HepG2 (cell line): ENCODE measurements around the gene PTGDS. TPM values are rescaled to one million over a fixed set of nuclear protein-coding genes. Genes with fewer than 3 reads are reported as not detected.

ENCODE experiments used
- ATAC-seq: fragments of 200-7000 bp; cut with Tn5 transposase; 3 replicates; pipeline ENCODE4 v1.9.1; 2020; ENCODE audit warnings: mild to moderate bottlenecking, moderate library complexity
- BruUV-seq: library from RNA; stranded (reverse); fragments of 400-500 nt; replicated peaks from 2 replicates; lab custom pipeline; 2021; lab: Mats Ljungman, UMichigan
- CTCF ChIA-PET: fragments of 300-600 bp; formaldehyde crosslinking; extraction: SDS; loops from one replicate; lab custom pipeline; 2021; ENCODE audit warnings: low total read pairs, inconsistent platforms, low intra/inter-chr PET ratio; lab: Yijun Ruan, JAX
- POLR2A ChIA-PET: fragments of 350-600 bp; sonication (Branson Sonifier 250); formaldehyde crosslinking; loops from one replicate; lab custom pipeline; 2020; ENCODE audit warnings: antibody characterized with exemption, inconsistent platforms; lab: Yijun Ruan, JAX
- DNase-seq: peaks from one replicate; pipeline ENCODE4 v3.0.0-alpha.2; 2015; ENCODE audit warnings: low spot score
- FAIRE-seq: peaks from 3 replicates; lab custom pipeline; 2011; peaks lifted over from hg19 to GRCh38; lab: Jason Lieb, UNC
- H2AFZ ChIP-seq: one replicate; pipeline ENCODE4 v1.6.1; 2011; ENCODE audit warnings: low read length, inconsistent platforms
- H3K27ac ChIP-seq: fragments of 300-600 bp; 3 replicates; pipeline ENCODE4 v1.8.0; 2011; ENCODE audit warnings: mixed run types, mild to moderate bottlenecking, mixed read lengths, low read length, inconsistent platforms; ENCODE audit not compliant: insufficient read depth; ENCODE audit errors: extremely low read length
- H3K27me3 ChIP-seq, 2 experiments: fragments of 200-600 bp in 1 of 2; 2 replicates in 1 of 2; 3 replicates in 1 of 2; pipeline versions ENCODE4 v1.6.0 to v1.8.0; 2011; ENCODE audit warnings: low read length in 2 of 2, mild to moderate bottlenecking in 2 of 2, moderate library complexity in 2 of 2, inconsistent platforms in 1 of 2; ENCODE audit not compliant: insufficient read depth in 2 of 2, control insufficient read depth in 1 of 2
- H3K36me3 ChIP-seq, 2 experiments: fragments of 200-600 bp in 1 of 2; replicated peaks in 1 of 2; 2 replicates in 1 of 2; 3 replicates in 1 of 2; pipeline versions ENCODE4 v1.5.1 to v1.8.0; 2011; ENCODE audit warnings: low read length in 2 of 2, inconsistent platforms in 1 of 2; ENCODE audit not compliant: insufficient read depth in 2 of 2, control insufficient read depth in 1 of 2
- H3K4me1 ChIP-seq: 2 replicates; pipeline ENCODE4 v1.5.1; 2012; ENCODE audit warnings: low read length, inconsistent platforms; ENCODE audit not compliant: insufficient read depth
- H3K4me2 ChIP-seq: 2 replicates; pipeline ENCODE4 v1.6.0; 2011; ENCODE audit warnings: low read depth, low read length, inconsistent platforms
- H3K4me3 ChIP-seq, 3 experiments: fragments of 200-600 bp in 1 of 3; sonication (generic), shearing (Covaris generic) in 1 of 3; replicated peaks in 1 of 3; 2 replicates each; pipeline ENCODE4 v1.5.1; 2011 to 2016; ENCODE audit warnings: low read length in 3 of 3, inconsistent platforms in 2 of 3, low read depth in 2 of 3, mild to moderate bottlenecking in 2 of 3, control low read depth in 1 of 3, mixed read lengths in 1 of 3; ENCODE audit not compliant: insufficient read depth in 1 of 3
- H3K79me2 ChIP-seq: one replicate; pipeline ENCODE4 v1.6.1; 2011; ENCODE audit warnings: low read length, inconsistent platforms; ENCODE audit not compliant: insufficient read depth
- H3K9ac ChIP-seq: 2 replicates; pipeline ENCODE4 v1.6.0; 2011; ENCODE audit warnings: mild to moderate bottlenecking, low read depth, low read length, inconsistent platforms; ENCODE audit not compliant: insufficient read depth
- H3K9me3 ChIP-seq: 2 replicates; pipeline ENCODE4 v1.5.1; 2012; ENCODE audit warnings: mild to moderate bottlenecking, low read length
- H4K20me1 ChIP-seq: 2 replicates; pipeline ENCODE4 v1.6.0; 2011; ENCODE audit warnings: inconsistent platforms, mild to moderate bottlenecking, low read length, moderate library complexity; ENCODE audit not compliant: insufficient read depth
- TCF12 ChIP-seq, 2 experiments: fragments of 450-650 bp in 1 of 2; sonication (generic) in 1 of 2; formaldehyde crosslinking in 1 of 2; IDR thresholded peaks; 2 replicates each; pipeline versions ENCODE4 v1.6.1 to v1.8.0; 2017 to 2022; ENCODE audit warnings: antibody characterized with exemption in 1 of 2, mild to moderate bottlenecking in 1 of 2, missing genetic modification reagents in 1 of 2, moderate library complexity in 1 of 2
- WGBS: methylation state at CpG from one replicate; pipeline ENCODE4 v1.1.6; 2017; ENCODE audit warnings: low lambda C conversion rate; 5-methylcytosine and 5-hydroxymethylcytosine counted together
- in situ Hi-C: cut with HindIII; loops from 2 replicates; pipeline ENCODE4 v1.10.0; 2017; ENCODE audit warnings: low pct_unique_long_range_greater_than_20kb; ENCODE audit not compliant: extremely low pct_ligation_motif_present
- intact Hi-C: fragments of 100-400 bp; cut with micrococcal nuclease; formaldehyde crosslinking; loops from one replicate; pipeline ENCODE4 v1.10.0; 2022; ENCODE audit not compliant: unreplicated experiment
- polyA plus RNA-seq, 8 experiments: library from polyadenylated mRNA; depleted of rRNA in 3 of 8; stranded (reverse) in 7 of 8; unstranded in 1 of 8; fragments of >200 nt; fragmentation: Illumina TruSeq in 4 of 8; extraction: Trizol in 4 of 8; gene quantifications; 2 replicates each; pipeline versions ENCODE4 v1.2.1 to v1.2.3, GENCODE V29; 2011 to 2016; ENCODE audit warnings: low read depth in 4 of 8, missing spikeins in 1 of 8, mixed read lengths in 1 of 8; ENCODE audit not compliant: insufficient read depth in 1 of 8
- total RNA-seq, 5 experiments: library from RNA; depleted of rRNA; stranded (reverse); fragments of >200 nt; fragmentation: Illumina TruSeq; extraction: Trizol; gene quantifications; 2 replicates each; pipeline ENCODE4 v1.2.3, GENCODE V29; 2016; ENCODE audit warnings: low read depth in 1 of 5
- TF ChIP-seq, protein P1 (sequence below): sonication (generic); formaldehyde crosslinking; conservative IDR thresholded peaks from 2 replicates; pipeline ENCODE4 v1.8.0; 2022; ENCODE audit warnings: low read depth, missing genetic modification reagents
- TF ChIP-seq, protein P2 (sequence below): fragments of 450-650 bp; IDR thresholded peaks from 2 replicates; pipeline ENCODE4 v1.6.1; 2016
- TF ChIP-seq, protein P3 (sequence below): sonication (generic); formaldehyde crosslinking; IDR thresholded peaks from 2 replicates; pipeline ENCODE4 v1.4.0; 2020; ENCODE audit warnings: low read depth, missing genetic modification reagents

PTGDS gene
- total and polyA plus RNA-seq, 2 of the 13 experiments (the other 11 are each of a cell fraction or from before 2014, with no cell fraction given): 0.33 to 0.50 TPM

DNA sequence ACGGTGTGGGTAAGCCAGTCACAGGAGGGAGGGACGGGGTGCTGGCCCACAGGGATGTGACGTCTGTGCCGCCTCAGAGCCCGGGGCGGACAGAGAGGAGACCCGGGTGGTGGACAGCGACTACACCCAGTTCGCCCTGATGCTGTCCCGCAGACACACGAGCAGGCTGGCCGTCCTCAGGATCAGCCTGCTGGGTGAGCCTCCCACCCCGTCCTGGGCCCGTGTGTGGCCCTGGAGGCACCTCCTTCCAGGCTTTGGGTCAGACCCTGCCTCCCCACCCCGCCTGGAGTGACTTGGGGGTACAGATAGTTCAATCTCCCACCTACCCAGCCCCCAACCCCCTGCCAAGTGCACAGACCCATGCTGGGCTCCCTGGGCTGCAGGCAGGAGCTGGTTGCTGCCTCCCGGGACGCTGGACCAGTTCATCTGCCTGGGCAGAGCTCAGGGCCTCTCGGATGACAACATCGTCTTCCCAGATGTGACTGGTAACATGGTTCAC is 23.5 kb upstream of the PTGDS start (continued):
- no peak for TF ChIP-seq TCF12 (IDR thresholded peaks at IDR 0.05)
- no peak for TF ChIP-seq TCF12 (CRISPR knock-in tag; IDR thresholded peaks at IDR 0.05)
- TF ChIP-seq, protein P1, sequence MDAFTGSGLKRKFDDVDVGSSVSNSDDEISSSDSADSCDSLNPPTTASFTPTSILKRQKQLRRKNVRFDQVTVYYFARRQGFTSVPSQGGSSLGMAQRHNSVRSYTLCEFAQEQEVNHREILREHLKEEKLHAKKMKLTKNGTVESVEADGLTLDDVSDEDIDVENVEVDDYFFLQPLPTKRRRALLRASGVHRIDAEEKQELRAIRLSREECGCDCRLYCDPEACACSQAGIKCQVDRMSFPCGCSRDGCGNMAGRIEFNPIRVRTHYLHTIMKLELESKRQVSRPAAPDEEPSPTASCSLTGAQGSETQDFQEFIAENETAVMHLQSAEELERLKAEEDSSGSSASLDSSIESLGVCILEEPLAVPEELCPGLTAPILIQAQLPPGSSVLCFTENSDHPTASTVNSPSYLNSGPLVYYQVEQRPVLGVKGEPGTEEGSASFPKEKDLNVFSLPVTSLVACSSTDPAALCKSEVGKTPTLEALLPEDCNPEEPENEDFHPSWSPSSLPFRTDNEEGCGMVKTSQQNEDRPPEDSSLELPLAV (CRISPR knock-in tag): no peak
- TF ChIP-seq, all 625 proteins: peak for 0

DNA sequence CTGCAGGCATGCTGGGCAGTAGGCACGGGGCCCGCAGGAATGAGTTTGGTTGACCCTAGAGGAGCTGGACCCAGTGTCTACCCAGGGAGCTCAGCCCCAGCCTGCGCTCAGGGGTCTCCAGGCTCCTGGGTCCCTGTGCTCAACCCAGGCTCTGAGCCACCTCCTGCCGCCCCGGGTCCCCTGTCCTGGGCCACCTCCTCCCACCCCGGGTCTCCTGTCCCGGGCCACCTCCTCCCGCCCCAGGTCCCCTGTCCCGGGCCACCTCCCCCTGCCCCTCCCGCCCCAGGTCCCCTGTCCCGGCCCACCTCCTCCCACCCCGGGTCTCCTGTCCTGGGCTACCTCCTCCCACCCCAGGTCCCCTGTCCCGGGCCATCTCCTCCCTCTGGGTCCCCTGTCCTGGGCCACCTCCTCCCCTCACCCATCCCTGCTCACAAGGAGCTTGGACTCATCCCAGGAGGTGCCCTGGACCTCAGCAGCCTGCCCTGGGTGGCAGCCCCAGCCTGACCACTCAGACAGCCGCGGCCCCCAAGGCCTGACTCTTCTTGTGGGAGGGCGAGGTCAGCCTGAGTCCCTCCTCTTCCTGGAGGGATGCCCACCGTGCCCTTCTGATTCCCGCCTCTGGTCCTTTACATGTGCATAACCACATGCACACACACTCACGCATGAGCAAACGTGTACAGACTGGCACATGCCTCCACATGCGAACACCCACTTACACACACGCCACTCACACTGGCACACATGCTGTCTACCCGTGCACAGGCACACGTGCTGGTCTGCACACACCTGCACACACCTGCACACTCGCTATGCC is 22.8 kb upstream of the PTGDS start:
- Histone ChIP-seq H4K20me1 (no peaks in the 10 kb centered on the region), H3K4me3 (no peak overlapping the region), H3K79me2 (peaks cover 5% of the 10 kb centered on the region), H2AFZ (no peak overlapping the region), H3K9ac (no peak overlapping the region), H3K4me1 (peaks cover 15% of the 10 kb centered on the region), H3K27ac (no peak overlapping the region), H3K27me3 (peaks cover 1 to 8% of the 10 kb centered on the region in 2 experiments; a peak in 1 of 5 replicates), H3K4me2 (no peak overlapping the region), H3K9me3 (no peaks in the 10 kb centered on the region), H3K36me3 (no peaks in the 10 kb centered on the region)
- ATAC-seq (no peak), FAIRE-seq (no peak), DNase-seq (no peak)
- TF ChIP-seq, protein P2, sequence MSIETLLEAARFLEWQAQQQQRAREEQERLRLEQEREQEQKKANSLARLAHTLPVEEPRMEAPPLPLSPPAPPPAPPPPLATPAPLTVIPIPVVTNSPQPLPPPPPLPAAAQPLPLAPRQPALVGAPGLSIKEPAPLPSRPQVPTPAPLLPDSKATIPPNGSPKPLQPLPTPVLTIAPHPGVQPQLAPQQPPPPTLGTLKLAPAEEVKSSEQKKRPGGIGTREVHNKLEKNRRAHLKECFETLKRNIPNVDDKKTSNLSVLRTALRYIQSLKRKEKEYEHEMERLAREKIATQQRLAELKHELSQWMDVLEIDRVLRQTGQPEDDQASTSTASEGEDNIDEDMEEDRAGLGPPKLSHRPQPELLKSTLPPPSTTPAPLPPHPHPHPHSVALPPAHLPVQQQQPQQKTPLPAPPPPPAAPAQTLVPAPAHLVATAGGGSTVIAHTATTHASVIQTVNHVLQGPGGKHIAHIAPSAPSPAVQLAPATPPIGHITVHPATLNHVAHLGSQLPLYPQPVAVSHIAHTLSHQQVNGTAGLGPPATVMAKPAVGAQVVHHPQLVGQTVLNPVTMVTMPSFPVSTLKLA: peak; percentile 41
- TF ChIP-seq, protein P3, sequence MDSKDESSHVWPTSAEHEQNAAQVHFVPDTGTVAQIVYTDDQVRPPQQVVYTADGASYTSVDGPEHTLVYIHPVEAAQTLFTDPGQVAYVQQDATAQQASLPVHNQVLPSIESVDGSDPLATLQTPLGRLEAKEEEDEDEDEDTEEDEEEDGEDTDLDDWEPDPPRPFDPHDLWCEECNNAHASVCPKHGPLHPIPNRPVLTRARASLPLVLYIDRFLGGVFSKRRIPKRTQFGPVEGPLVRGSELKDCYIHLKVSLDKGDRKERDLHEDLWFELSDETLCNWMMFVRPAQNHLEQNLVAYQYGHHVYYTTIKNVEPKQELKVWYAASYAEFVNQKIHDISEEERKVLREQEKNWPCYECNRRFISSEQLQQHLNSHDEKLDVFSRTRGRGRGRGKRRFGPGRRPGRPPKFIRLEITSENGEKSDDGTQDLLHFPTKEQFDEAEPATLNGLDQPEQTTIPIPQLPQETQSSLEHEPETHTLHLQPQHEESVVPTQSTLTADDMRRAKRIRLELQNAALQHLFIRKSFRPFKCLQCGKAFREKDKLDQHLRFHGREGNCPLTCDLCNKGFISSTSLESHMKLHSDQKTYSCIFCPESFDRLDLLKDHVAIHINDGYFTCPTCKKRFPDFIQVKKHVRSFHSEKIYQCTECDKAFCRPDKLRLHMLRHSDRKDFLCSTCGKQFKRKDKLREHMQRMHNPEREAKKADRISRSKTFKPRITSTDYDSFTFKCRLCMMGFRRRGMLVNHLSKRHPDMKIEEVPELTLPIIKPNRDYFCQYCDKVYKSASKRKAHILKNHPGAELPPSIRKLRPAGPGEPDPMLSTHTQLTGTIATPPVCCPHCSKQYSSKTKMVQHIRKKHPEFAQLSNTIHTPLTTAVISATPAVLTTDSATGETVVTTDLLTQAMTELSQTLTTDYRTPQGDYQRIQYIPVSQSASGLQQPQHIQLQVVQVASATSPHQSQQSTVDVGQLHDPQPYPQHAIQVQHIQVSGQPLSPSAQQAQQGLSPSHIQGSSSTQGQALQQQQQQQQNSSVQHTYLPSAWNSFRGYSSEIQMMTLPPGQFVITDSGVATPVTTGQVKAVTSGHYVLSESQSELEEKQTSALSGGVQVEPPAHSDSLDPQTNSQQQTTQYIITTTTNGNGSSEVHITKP (CRISPR knock-in tag): no peak
- in situ Hi-C loops (no loop called here), intact Hi-C loops (no loop called here)
- WGBS: 94% methylated on average over 18 of the region's 25 CpGs
- ChIA-PET POLR2A (interaction anchor here (0.9 kb wide), 1 partner anchor 101 kb away, joined by 3 read pairs; no protein-coding TSS in a partner anchor), CTCF (no interaction called here)
- BruUV-seq: no TSS peak
